ENCODE results near the gene PDE4D.

GRCh38 chr5:59715228-59715627 is 178.3 kb downstream of the PDE4D start:
- TF ChIP-seq CTCF (IDR thresholded peaks at IDR 0.05) = no peak
- TF ChIP-seq EZH2 (IDR thresholded peaks at IDR 0.05; ENCODE audit: borderline replicate concordance, insufficient read depth, low read depth, low read length, poor library complexity, severe bottlenecking) = no peak
